NCI-H146 treated with DMSO at 0.1 percent for 48 hours (cell line): ENCODE data around the gene FAM171A1.
A peak's percentile ranks its signal among the peaks of the same experiment; 100 is the strongest.

Experiments
- DNase-seq: peaks from one replicate; lab custom pipeline; 2025; ENCODE audit not compliant: unreplicated experiment; lab: John Stamatoyannopoulos, UW

FAM171A1 gene

GRCh38 chr10:15180736-15181135, 190.4 kb downstream of the FAM171A1 start:
- no peak for DNase-seq

- DNase-seq = no peak
Measured at GRCh38 chr10:15176269-15176668, 194.8 kb downstream of the FAM171A1 start.

GRCh38 chr10:15175587-15175986, 195.5 kb downstream of the FAM171A1 start:
- DNase-seq = no peak

GRCh38 chr10:15172306-15172840, 198.7 kb downstream of the FAM171A1 start:
- no peak for DNase-seq

GRCh38 chr10:15169555-15170401, 201.3 kb downstream of the FAM171A1 start:
- no peak for DNase-seq

- DNase-seq = peak; percentile 91
Measured at GRCh38 chr10:15168786-15169554, 202.1 kb downstream of the FAM171A1 start.

GRCh38 chr10:15168291-15168785, 202.8 kb downstream of the FAM171A1 start, which contains the start of gene NMT2:
TSS of gene NMT2 (minus strand) at chr10:15168693. CDS start at chr10:15168612, 81 bp downstream.
- peak; percentile 89 for DNase-seq

- peak; percentile 66 for DNase-seq
Measured at GRCh38 chr10:15167411-15168290, 203.4 kb downstream of the FAM171A1 start.

- DNase-seq = no peak
Measured at GRCh38 chr10:15166325-15166724, 204.8 kb downstream of the FAM171A1 start.

GRCh38 chr10:15163253-15163828, 207.7 kb downstream of the FAM171A1 start:
- no peak for DNase-seq
